ENCODE measurements around the gene RXRA. TPM values are rescaled to one million over a fixed set of nuclear protein-coding genes. Genes with fewer than 3 reads are reported as not detected.

RXRA gene
- total RNA-seq, 4 donors from 2014 or later = 53.5 to 61.5 (median 56.5) TPM

GRCh38 chr9:134395002-134395517 is 68.8 kb downstream of the RXRA start:
- TF ChIP-seq POLR2A (IDR thresholded peaks at IDR 0.05) (no peak), EP300 (IDR thresholded peaks at IDR 0.05) (no peak)
- TF ChIP-seq, protein P1, sequence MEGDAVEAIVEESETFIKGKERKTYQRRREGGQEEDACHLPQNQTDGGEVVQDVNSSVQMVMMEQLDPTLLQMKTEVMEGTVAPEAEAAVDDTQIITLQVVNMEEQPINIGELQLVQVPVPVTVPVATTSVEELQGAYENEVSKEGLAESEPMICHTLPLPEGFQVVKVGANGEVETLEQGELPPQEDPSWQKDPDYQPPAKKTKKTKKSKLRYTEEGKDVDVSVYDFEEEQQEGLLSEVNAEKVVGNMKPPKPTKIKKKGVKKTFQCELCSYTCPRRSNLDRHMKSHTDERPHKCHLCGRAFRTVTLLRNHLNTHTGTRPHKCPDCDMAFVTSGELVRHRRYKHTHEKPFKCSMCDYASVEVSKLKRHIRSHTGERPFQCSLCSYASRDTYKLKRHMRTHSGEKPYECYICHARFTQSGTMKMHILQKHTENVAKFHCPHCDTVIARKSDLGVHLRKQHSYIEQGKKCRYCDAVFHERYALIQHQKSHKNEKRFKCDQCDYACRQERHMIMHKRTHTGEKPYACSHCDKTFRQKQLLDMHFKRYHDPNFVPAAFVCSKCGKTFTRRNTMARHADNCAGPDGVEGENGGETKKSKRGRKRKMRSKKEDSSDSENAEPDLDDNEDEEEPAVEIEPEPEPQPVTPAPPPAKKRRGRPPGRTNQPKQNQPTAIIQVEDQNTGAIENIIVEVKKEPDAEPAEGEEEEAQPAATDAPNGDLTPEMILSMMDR (IDR thresholded peaks at IDR 0.05) = no peak
- H3K36me3 ChIP-seq = no peaks in the 10 kb centered on the region
- H3K27ac ChIP-seq = peak overlapping the region in 1 of 4 donors; percentile 66
- 58 to 63% methylated on average over 14 to 15 of the region's 16 CpGs for WGBS, 2 donors
- H3K4me1 ChIP-seq = peaks cover 0 to 87% (median 65%) of the 10 kb centered on the region in 4 donors
- H3K9me3 ChIP-seq = peaks cover 0 to 8% (median 0%) of the 10 kb centered on the region in 4 donors
- H3K27me3 ChIP-seq = no peaks in the 10 kb centered on the region
- no peak overlapping the region for H3K4me3 ChIP-seq
- no peak for DNase-seq (ENCODE audit: low spot score in 2 of 2)

- TF ChIP-seq EP300 (IDR thresholded peaks at IDR 0.05) = no peak
- TF ChIP-seq, protein P1 (IDR thresholded peaks at IDR 0.05) = no peak
- no peak for TF ChIP-seq POLR2A (IDR thresholded peaks at IDR 0.05)
- no peak overlapping the region for H3K4me3 ChIP-seq
- DNase-seq (ENCODE audit: low spot score in 2 of 2) = no peak
- H3K36me3 ChIP-seq = no peaks in the 10 kb centered on the region
- peaks cover 0 to 8% (median 0%) of the 10 kb centered on the region in 4 donors for H3K9me3 ChIP-seq
- H3K4me1 ChIP-seq = peaks cover 0 to 87% (median 57%) of the 10 kb centered on the region in 4 donors
- 81 to 88% methylated on average over 9 to 12 of the region's 12 CpGs for WGBS, 2 donors
- peak overlapping the region in 3 of 4 donors; percentile 4 to 66 (median 46) for H3K27ac ChIP-seq
- no peaks in the 10 kb centered on the region for H3K27me3 ChIP-seq
Observed at GRCh38 chr9:134395737-134396257, 69.5 kb downstream of the RXRA start.

DNA sequence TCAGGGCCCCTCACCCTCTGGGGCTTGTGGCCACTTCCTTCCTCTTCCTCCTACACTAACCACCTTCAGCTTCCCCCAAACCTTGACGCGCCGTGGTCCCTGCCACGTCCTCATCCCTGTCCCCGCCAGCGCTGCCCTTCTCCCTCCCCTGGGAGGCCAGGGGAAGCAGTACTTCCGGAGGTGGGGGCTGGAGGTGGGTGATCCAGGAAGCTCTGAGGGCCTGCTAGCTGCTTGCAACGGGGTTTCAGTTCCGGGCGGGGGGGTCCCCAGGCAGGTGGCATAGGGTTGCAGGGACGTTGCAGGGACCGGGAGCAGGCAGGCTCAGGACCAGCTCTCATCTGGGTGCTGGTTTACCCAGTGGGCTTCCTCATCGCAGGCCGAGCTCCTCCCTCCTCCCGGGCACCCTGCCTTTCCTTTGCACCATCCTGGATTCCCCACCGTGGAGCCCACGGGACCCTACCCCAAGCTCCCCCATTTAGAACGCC is 70.0 kb downstream of the RXRA start:
- Histone ChIP-seq H3K4me3 (no peak overlapping the region), H3K4me1 (peaks cover 0 to 87% (median 52%) of the 10 kb centered on the region in 4 donors), H3K27ac (peak overlapping the region in 3 of 4 donors; percentile 19 to 66 (median 46)), H3K27me3 (no peaks in the 10 kb centered on the region), H3K9me3 (peaks cover 0 to 8% (median 0%) of the 10 kb centered on the region in 4 donors), H3K36me3 (peaks cover 0 to 2% (median 0%) of the 10 kb centered on the region in 3 donors)
- no peak for DNase-seq (ENCODE audit: low spot score in 2 of 2)
- WGBS, 2 donors = 40 to 48% methylated on average over 17 to 18 of the region's 18 CpGs
- TF ChIP-seq, protein P1 (IDR thresholded peaks at IDR 0.05) = no peak
- no peak for TF ChIP-seq EP300 (IDR thresholded peaks at IDR 0.05)
- TF ChIP-seq POLR2A (IDR thresholded peaks at IDR 0.05) = no peak

DNA sequence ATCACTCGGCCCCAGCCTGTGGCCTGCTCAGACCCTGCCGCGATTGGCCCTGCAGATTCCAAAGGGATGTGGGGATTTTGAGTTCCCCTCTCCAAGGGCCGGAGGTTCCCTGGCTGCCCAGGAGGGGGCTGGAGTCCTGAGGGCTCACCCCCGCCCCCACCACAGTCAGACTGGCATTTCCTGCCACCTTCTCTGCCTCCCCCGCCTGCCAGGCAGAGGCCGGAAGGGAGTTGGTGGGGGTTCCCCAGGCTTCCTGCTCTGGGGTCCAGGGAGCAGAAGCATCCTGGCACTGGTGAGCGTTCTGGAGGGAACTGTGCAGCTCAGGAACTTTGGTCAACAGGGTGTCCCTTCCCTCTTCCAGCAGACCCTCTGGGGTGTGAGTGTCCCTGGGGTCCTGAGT is 70.6 kb downstream of the RXRA start:
- no peak for DNase-seq (ENCODE audit: low spot score in 2 of 2)
- H3K4me3 ChIP-seq = no peak overlapping the region
- no peak for TF ChIP-seq EP300 (IDR thresholded peaks at IDR 0.05)
- peaks cover 0 to 7% (median 0%) of the 10 kb centered on the region in 3 donors for H3K36me3 ChIP-seq
- no peaks in the 10 kb centered on the region for H3K27me3 ChIP-seq
- 37 to 40% methylated on average over 7 to 8 of the region's 8 CpGs for WGBS, 2 donors
- peak overlapping the region in 3 of 4 donors; percentile 19 to 66 (median 46) for H3K27ac ChIP-seq
- peaks cover 0 to 87% (median 47%) of the 10 kb centered on the region in 4 donors for H3K4me1 ChIP-seq
- peaks cover 0 to 8% (median 0%) of the 10 kb centered on the region in 4 donors for H3K9me3 ChIP-seq

DNA sequence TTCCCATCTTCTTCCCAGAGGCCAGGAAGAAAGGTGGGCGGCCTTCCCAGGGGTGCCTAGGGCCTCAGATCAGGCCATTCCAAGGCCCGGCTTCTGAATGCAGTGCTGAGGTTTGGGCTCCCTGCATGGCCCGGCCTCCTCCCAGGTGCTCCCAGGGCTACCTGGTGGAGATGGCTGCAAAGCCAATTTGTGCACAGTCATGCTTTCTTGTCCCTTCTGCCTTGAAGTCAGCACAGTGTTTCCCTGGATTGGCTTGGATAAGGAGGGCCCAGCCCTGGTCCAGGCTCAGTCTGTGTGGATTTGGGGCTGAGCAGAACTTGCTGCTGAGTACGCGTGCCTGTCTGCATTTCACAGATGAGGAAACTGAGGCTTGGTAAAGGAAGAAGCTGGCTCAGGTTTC is 72.5 kb downstream of the RXRA start:
- peaks cover 4 to 89% (median 53%) of the 10 kb centered on the region in 4 donors for H3K4me1 ChIP-seq
- WGBS, 2 donors = 87 to 97% methylated on average over 5 of the region's 5 CpGs
- no peak overlapping the region for H3K4me3 ChIP-seq
- no peak overlapping the region for H3K27ac ChIP-seq
- peaks cover 0 to 8% (median 0%) of the 10 kb centered on the region in 4 donors for H3K9me3 ChIP-seq
- DNase-seq (ENCODE audit: low spot score in 2 of 2) = no peak
- peaks cover 0 to 15% (median 0%) of the 10 kb centered on the region in 3 donors for H3K36me3 ChIP-seq
- TF ChIP-seq, protein P1 (IDR thresholded peaks at IDR 0.05) = no peak
- TF ChIP-seq POLR2A (IDR thresholded peaks at IDR 0.05) (no peak), EP300 (IDR thresholded peaks at IDR 0.05) (no peak)
- H3K27me3 ChIP-seq = no peaks in the 10 kb centered on the region

Measured in tibial nerve (tissue), 4 donors.